GM21447 (cell line): ENCODE measurements around the gene CDC45.

Experiments
- ATAC-seq: cut with Tn5 transposase; IDR thresholded peaks from one replicate; pipeline ENCODE4 v1.9.1; 2021; ENCODE audit not compliant: unreplicated experiment

The CDC45 gene

GRCh38 chr22:19555651-19556050 lies 75.9 kb downstream of the CDC45 start:
- ATAC-seq: no peak

- no peak for ATAC-seq
These were observed 77.3 kb downstream of the CDC45 start for GRCh38 chr22:19556963-19557545.

- ATAC-seq: no peak
These were observed 79.6 kb downstream of the CDC45 start for GRCh38 chr22:19559324-19559811.

DNA sequence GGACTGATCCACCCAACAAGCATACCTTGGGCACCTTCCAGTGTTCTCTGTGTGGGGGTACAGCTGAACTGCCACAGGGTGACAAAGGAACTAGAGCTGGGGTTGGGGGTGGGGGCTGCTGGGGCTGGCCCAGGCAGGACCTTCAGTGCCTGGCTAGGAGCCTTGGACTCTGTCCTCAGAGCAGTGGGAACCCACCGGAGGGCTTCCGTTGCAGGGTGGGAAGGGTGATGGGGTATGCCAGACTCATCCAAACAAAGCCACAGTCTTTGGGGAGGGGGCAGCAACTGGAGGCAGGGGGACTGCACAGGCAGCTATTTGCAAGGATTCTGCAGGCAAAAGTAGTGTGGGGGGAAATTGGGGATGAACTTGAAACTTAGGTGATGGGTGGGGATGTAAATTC lies 80.2 kb downstream of the CDC45 start:
- no peak for ATAC-seq

GRCh38 chr22:19565382-19566278 lies 85.9 kb downstream of the CDC45 start:
- no peak for ATAC-seq

- ATAC-seq: no peak
These were observed 86.8 kb downstream of the CDC45 start for GRCh38 chr22:19566279-19567156.

GRCh38 chr22:19567157-19568009 lies 87.7 kb downstream of the CDC45 start:
- ATAC-seq: no peak

DNA sequence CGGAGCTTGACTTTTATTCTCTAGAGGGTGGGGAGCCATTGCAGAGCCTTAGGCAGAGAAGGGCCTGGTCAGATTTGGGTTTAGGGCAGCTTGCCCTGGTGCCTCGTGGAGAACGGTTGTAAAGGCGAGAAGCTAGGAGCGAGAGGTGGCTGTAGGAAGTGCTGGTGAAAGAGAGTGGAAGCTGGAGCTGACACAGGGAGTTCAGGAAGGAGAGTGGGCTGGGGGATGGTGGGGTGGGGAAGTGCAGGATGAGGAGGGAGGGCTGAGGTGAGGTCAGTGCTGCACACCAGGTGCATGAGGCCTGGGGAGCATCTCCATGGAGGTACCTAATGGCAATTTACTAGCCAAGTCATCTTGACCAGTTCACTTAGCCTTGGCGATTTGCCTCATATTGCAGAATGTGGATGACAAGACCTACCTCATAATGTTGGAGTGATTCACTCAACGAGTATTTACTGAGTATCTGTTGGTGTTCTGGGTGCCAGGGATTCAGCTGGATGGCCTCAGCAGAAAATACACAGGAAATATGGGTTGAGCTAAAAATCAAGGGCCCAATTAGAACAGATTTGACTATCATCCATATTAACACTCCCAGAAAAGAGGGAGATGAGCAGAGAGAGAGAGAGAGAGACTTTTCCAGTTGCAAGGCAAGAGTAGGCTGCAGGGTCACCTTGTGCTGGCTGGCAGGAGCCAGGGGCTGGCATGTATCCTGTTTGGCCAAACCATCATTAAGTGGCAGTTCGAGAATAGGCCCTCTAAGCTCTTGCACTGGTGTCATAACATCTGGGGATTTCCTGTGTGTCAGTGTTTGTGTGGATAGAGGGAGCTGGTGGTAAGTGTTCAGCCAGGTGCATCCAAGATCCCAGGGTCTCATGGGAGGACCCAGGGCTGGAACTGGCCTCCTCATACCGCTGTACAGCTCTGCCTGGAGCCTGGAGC lies 88.9 kb downstream of the CDC45 start:
- ATAC-seq: no peak

DNA sequence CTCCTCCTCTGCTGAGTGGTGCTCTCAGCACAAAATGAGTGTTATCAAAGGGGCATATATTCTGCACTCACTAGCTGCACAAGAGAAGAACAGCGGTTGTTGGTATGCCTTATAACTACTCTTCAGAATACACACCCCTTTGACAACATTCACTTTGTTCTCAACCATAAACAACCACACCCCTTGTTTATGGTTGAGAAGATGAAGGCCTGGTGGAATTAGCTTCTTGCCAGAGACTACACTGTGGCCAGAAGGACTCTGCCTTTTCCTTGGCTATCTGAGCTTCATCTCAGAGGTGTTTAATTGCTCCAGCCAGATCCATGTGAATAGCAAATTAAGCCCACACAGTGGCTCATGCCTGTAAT lies 89.5 kb downstream of the CDC45 start:
- ATAC-seq: no peak

GRCh38 chr22:19569976-19570375 lies 90.3 kb downstream of the CDC45 start:
- no peak for ATAC-seq
